GM18507 (cell line): ENCODE measurements around the gene TFEB.

ENCODE experiments used
- DNase-seq: peaks from one replicate; pipeline ENCODE4 v3.0.0; 2011; ENCODE audit warnings: low read depth; ENCODE audit not compliant: insufficient read length; ENCODE audit errors: extremely low spot score
- FAIRE-seq: peaks from 2 replicates; lab custom pipeline; 2011; peaks lifted over from hg19 to GRCh38; lab: Jason Lieb, UNC

TFEB gene

GRCh38 chr6:41741625-41742490, 6.5 kb upstream of the TFEB start:
- FAIRE-seq = no peak
- DNase-seq = no peak

- FAIRE-seq = no peak
Observed at GRCh38 chr6:41740366-41741162, 5.2 kb upstream of the TFEB start.

GRCh38 chr6:41739041-41739440, 3.6 kb upstream of the TFEB start:
- FAIRE-seq (no peak), DNase-seq (no peak)

More at GRCh38 chr6:41740366-41741162, 5.2 kb upstream of the TFEB start:
- DNase-seq = no peak

GRCh38 chr6:41737591-41738130, 2.3 kb upstream of the TFEB start:
- DNase-seq = no peak
- no peak for FAIRE-seq

- FAIRE-seq (no peak), DNase-seq (no peak)
Observed at GRCh38 chr6:41736800-41737555, 1.6 kb upstream of the TFEB start.

GRCh38 chr6:41736186-41736733, 852 bp upstream of the TFEB start:
- DNase-seq (no peak), FAIRE-seq (no peak)

- DNase-seq = peak; percentile 68
- peak; percentile 66 for FAIRE-seq
Observed at GRCh38 chr6:41734666-41735426, 562 bp downstream of the TFEB start.

GRCh38 chr6:41733707-41734665, 1.4 kb downstream of the TFEB start:
- FAIRE-seq (peak; percentile 84), DNase-seq (peak; percentile 82)

- FAIRE-seq = no peak
Observed at GRCh38 chr6:41733360-41733706, 2.1 kb downstream of the TFEB start.

GRCh38 chr6:41732591-41733359, 2.6 kb downstream of the TFEB start:
- no peak for DNase-seq

More at GRCh38 chr6:41733360-41733706, 2.1 kb downstream of the TFEB start:
- DNase-seq = no peak

GRCh38 chr6:41732149-41732548, 3.3 kb downstream of the TFEB start:
- no peak for FAIRE-seq
- DNase-seq = no peak

More at GRCh38 chr6:41732591-41733359, 2.6 kb downstream of the TFEB start:
- FAIRE-seq = peak; percentile 98

- FAIRE-seq (peak; percentile 12), DNase-seq (no peak)
Observed at GRCh38 chr6:41731561-41732086, 3.8 kb downstream of the TFEB start.

GRCh38 chr6:41730531-41731436, 4.6 kb downstream of the TFEB start:
- FAIRE-seq (peak; percentile 78), DNase-seq (no peak)

- no peak for DNase-seq
- no peak for FAIRE-seq
Observed at GRCh38 chr6:41729624-41730023, 5.8 kb downstream of the TFEB start.

- FAIRE-seq = peak; percentile 5
- DNase-seq = no peak
Observed at GRCh38 chr6:41728954-41729353, 6.5 kb downstream of the TFEB start.
